GM21786 (cell line): ENCODE data around the gene TMPRSS7.
"Not testable (repeated sequence)": the region's sequence is repeated elsewhere in the genome, so short reads cannot be mapped to it uniquely, and the experiment has no call there.

Experiments
- ATAC-seq: cut with Tn5 transposase; IDR thresholded peaks from one replicate; pipeline ENCODE4 v1.9.1; 2021; ENCODE audit not compliant: unreplicated experiment

Gene TMPRSS7

GRCh38 chr3:112011376-112011940 lies 23.1 kb upstream of the TMPRSS7 start:
- ATAC-seq, result no peak

GRCh38 chr3:112012205-112012992 lies 22.1 kb upstream of the TMPRSS7 start:
- ATAC-seq, result no peak

GRCh38 chr3:112013058-112013783 lies 21.3 kb upstream of the TMPRSS7 start:
- peak; percentile 88 for ATAC-seq

- ATAC-seq, result no peak
Measured at GRCh38 chr3:112013784-112014143, 20.8 kb upstream of the TMPRSS7 start.

GRCh38 chr3:112017091-112017490 lies 17.4 kb upstream of the TMPRSS7 start:
- no peak for ATAC-seq

GRCh38 chr3:112018712-112019111 lies 15.8 kb upstream of the TMPRSS7 start:
- no peak for ATAC-seq

- no peak for ATAC-seq
Measured at GRCh38 chr3:112019716-112020115, 14.8 kb upstream of the TMPRSS7 start.

GRCh38 chr3:112020674-112021085 lies 13.9 kb upstream of the TMPRSS7 start:
- no peak for ATAC-seq

- no peak for ATAC-seq
Measured at GRCh38 chr3:112027142-112027541, 7.4 kb upstream of the TMPRSS7 start.

- no peak for ATAC-seq
Measured at GRCh38 chr3:112027826-112028225, 6.7 kb upstream of the TMPRSS7 start.

GRCh38 chr3:112030901-112031300 lies 3.6 kb upstream of the TMPRSS7 start:
- ATAC-seq, result no peak

- ATAC-seq, result no peak
Measured at GRCh38 chr3:112032098-112032731, 2.3 kb upstream of the TMPRSS7 start.

- ATAC-seq, result no peak
Measured at GRCh38 chr3:112035241-112035640, 705 bp downstream of the TMPRSS7 start.

- ATAC-seq, result not testable (repeated sequence)
Measured at GRCh38 chr3:112037194-112037593, 2.7 kb downstream of the TMPRSS7 start.

- no peak for ATAC-seq
Measured at GRCh38 chr3:112038863-112039262, 4.3 kb downstream of the TMPRSS7 start.

- no peak for ATAC-seq
Measured at GRCh38 chr3:112041321-112041720, 6.8 kb downstream of the TMPRSS7 start.

- no peak for ATAC-seq
Measured at GRCh38 chr3:112042842-112043280, 8.3 kb downstream of the TMPRSS7 start.

- ATAC-seq, result peak; percentile 92
Measured at GRCh38 chr3:112043621-112044201, 9.2 kb downstream of the TMPRSS7 start.

GRCh38 chr3:112046599-112046998 lies 12.1 kb downstream of the TMPRSS7 start:
- ATAC-seq, result no peak

GRCh38 chr3:112047264-112047663 lies 12.7 kb downstream of the TMPRSS7 start:
- ATAC-seq, result no peak

GRCh38 chr3:112048911-112049310 lies 14.4 kb downstream of the TMPRSS7 start:
- no peak for ATAC-seq
